GM18517 (cell line): Measurements from ENCODE around the gene HMX3.
"Not testable (repeated sequence)": the region's sequence is repeated elsewhere in the genome, so short reads cannot be mapped to it uniquely, and the experiment has no call there.

Source experiments
- ATAC-seq: cut with Tn5 transposase; IDR thresholded peaks from one replicate; pipeline ENCODE4 v1.9.1; 2021; ENCODE audit warnings: mild to moderate bottlenecking, moderate library complexity; ENCODE audit not compliant: unreplicated experiment

Gene HMX3

GRCh38 chr10:123170961-123171360 lies 35.2 kb downstream of the HMX3 start:
- no peak for ATAC-seq

GRCh38 chr10:123171616-123172015 lies 35.8 kb downstream of the HMX3 start:
- ATAC-seq, result not testable (repeated sequence)

GRCh38 chr10:123175389-123176387 lies 39.9 kb downstream of the HMX3 start:
- no peak for ATAC-seq

GRCh38 chr10:123178390-123178789 lies 42.6 kb downstream of the HMX3 start:
- not testable (repeated sequence) for ATAC-seq

- no peak for ATAC-seq
Measured at GRCh38 chr10:123180101-123181090, 44.6 kb downstream of the HMX3 start.

- no peak for ATAC-seq
Measured at GRCh38 chr10:123183724-123184123, 48.0 kb downstream of the HMX3 start.

- ATAC-seq, result no peak
Measured at GRCh38 chr10:123187781-123188180, 52.0 kb downstream of the HMX3 start.
